A549 (cell line): ENCODE measurements around the gene ROBO1.

ENCODE experiments used
- CEBPB ChIP-seq, 2 experiments: fragments of >200 bp in 1 of 2; sonication (Bioruptor Twin) in 1 of 2; formaldehyde crosslinking in 1 of 2; IDR thresholded peaks; 2 replicates each; pipeline ENCODE4 v1.6.1; 2012 to 2016
- EHMT2 ChIP-seq: fragments of 200-600 bp; sonication (generic); IDR thresholded peaks from 2 replicates; pipeline ENCODE4 v1.6.1; 2016; ENCODE audit warnings: antibody characterized with exemption, low read depth, mild to moderate bottlenecking, moderate library complexity
- EP300 ChIP-seq, 2 experiments: fragments of >200 bp; sonication (Bioruptor Twin); formaldehyde crosslinking; IDR thresholded peaks; 2 replicates in 1 of 2; 3 replicates in 1 of 2; pipeline ENCODE4 v1.6.1; 2016 to 2017
- JUN ChIP-seq, 2 experiments: fragments of >200 bp; sonication (Bioruptor Twin); formaldehyde crosslinking; IDR thresholded peaks; 2 replicates in 1 of 2; 3 replicates in 1 of 2; pipeline ENCODE4 v1.6.1; 2016 to 2017
- JUNB ChIP-seq: fragments of >200 bp; sonication (Bioruptor Twin); formaldehyde crosslinking; IDR thresholded peaks from 2 replicates; pipeline ENCODE4 v1.6.1; 2016
- MAX ChIP-seq: IDR thresholded peaks from 2 replicates; pipeline ENCODE4 v1.6.1; 2012
- MAZ ChIP-seq: fragments of 150-350 bp; IDR thresholded peaks from 2 replicates; pipeline ENCODE4 v1.6.1; 2014; ENCODE audit warnings: antibody characterized with exemption, low read depth, low read length, borderline replicate concordance
- NFE2L2 ChIP-seq: fragments of 150-350 bp; conservative IDR thresholded peaks from 2 replicates; pipeline ENCODE4 v1.6.1; 2014; ENCODE audit warnings: low read length
- POLR2A ChIP-seq: IDR thresholded peaks from 2 replicates; pipeline ENCODE4 v1.6.1; 2012; ENCODE audit warnings: mild to moderate bottlenecking, low read length
- RCOR1 ChIP-seq: fragments of 150-350 bp; IDR thresholded peaks from 2 replicates; pipeline ENCODE4 v1.6.1; 2014; ENCODE audit warnings: antibody characterized with exemption, low read length, low read depth
- TF ChIP-seq, protein P1 (sequence below): fragments of >200 bp; sonication (Bioruptor Twin); formaldehyde crosslinking; IDR thresholded peaks from 3 replicates; pipeline ENCODE4 v1.5.1; 2016

GRCh38 chr3:79654019-79654418 lies 113.8 kb downstream of the ROBO1 start:
- TF ChIP-seq, protein P1, sequence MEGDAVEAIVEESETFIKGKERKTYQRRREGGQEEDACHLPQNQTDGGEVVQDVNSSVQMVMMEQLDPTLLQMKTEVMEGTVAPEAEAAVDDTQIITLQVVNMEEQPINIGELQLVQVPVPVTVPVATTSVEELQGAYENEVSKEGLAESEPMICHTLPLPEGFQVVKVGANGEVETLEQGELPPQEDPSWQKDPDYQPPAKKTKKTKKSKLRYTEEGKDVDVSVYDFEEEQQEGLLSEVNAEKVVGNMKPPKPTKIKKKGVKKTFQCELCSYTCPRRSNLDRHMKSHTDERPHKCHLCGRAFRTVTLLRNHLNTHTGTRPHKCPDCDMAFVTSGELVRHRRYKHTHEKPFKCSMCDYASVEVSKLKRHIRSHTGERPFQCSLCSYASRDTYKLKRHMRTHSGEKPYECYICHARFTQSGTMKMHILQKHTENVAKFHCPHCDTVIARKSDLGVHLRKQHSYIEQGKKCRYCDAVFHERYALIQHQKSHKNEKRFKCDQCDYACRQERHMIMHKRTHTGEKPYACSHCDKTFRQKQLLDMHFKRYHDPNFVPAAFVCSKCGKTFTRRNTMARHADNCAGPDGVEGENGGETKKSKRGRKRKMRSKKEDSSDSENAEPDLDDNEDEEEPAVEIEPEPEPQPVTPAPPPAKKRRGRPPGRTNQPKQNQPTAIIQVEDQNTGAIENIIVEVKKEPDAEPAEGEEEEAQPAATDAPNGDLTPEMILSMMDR, result no peak
- TF ChIP-seq CEBPB (IDR thresholded peaks at IDR 0.05), result no peak
- TF ChIP-seq JUNB, result no peak
- TF ChIP-seq POLR2A, result no peak
- TF ChIP-seq MAX, result no peak
- no peak for TF ChIP-seq NFE2L2
- TF ChIP-seq EP300 (IDR thresholded peaks at IDR 0.05), result no peak
- TF ChIP-seq EHMT2, result no peak
- no peak for TF ChIP-seq RCOR1
- TF ChIP-seq MAZ, result no peak
- no peak for TF ChIP-seq JUN (IDR thresholded peaks at IDR 0.05)
